Thoracic aorta (tissue), 2 donors: Measurements from ENCODE around the gene SLC9A3. TPM values are rescaled to one million over a fixed set of nuclear protein-coding genes. Genes with fewer than 3 reads are reported as not detected.

Source experiments
- ATAC-seq: fragments of 150-250 bp; one replicate; pipeline ENCODE4 v1.8.0; 2017; ENCODE audit warnings: low read depth; ENCODE audit not compliant: insufficient number of reproducible peaks, low FRiP score
- DNase-seq: peaks from one replicate; pipeline ENCODE4 v3.0.0-alpha.2; 2020; ENCODE audit warnings: low spot score
- H3K27ac ChIP-seq, 2 donors: fragments of 200-600 bp; sonication (generic); 1 replicate in 1 of 2; 2 replicates in 1 of 2; pipeline ENCODE4 v1.5.1; 2016; ENCODE audit warnings: mild to moderate bottlenecking in 2 of 2, moderate library complexity in 2 of 2
- H3K27me3 ChIP-seq: fragments of 200-600 bp; sonication (generic); replicated peaks from 2 replicates; pipeline ENCODE4 v1.6.0; 2016; ENCODE audit warnings: mild to moderate bottlenecking; ENCODE audit not compliant: insufficient read depth
- H3K36me3 ChIP-seq: fragments of 200-600 bp; sonication (generic); one replicate; pipeline ENCODE4 v1.5.1; 2016
- H3K4me1 ChIP-seq, 2 donors: fragments of 200-600 bp; sonication (generic); 1 replicate in 1 of 2; 2 replicates in 1 of 2; pipeline versions ENCODE4 v1.5.1 to v1.6.0; 2016; ENCODE audit warnings: low read depth in 2 of 2, mild to moderate bottlenecking in 1 of 2; ENCODE audit not compliant: control insufficient read depth in 1 of 2
- H3K4me3 ChIP-seq: fragments of 200-600 bp; sonication (generic); 2 replicates; pipeline ENCODE4 v1.5.1; 2016; ENCODE audit warnings: mild to moderate bottlenecking
- H3K9me3 ChIP-seq: fragments of 200-600 bp; sonication (generic); 2 replicates; pipeline ENCODE4 v1.5.1; 2016
- total RNA-seq, 2 donors: library from RNA; depleted of rRNA; stranded (reverse); fragments of >200 nt; gene quantifications; one replicate each; pipeline versions ENCODE4 v1.1.0 to v1.2.3, GENCODE V29; 2016
- TF ChIP-seq, protein P1 (sequence below): fragments of 200-600 bp; sonication (generic); IDR thresholded peaks from one replicate; pipeline ENCODE4 v1.5.1; 2019; ENCODE audit warnings: antibody characterized with exemption

The SLC9A3 gene
- total RNA-seq, 2 donors from 2014 or later, result 1.6 to 1.8 TPM

DNA sequence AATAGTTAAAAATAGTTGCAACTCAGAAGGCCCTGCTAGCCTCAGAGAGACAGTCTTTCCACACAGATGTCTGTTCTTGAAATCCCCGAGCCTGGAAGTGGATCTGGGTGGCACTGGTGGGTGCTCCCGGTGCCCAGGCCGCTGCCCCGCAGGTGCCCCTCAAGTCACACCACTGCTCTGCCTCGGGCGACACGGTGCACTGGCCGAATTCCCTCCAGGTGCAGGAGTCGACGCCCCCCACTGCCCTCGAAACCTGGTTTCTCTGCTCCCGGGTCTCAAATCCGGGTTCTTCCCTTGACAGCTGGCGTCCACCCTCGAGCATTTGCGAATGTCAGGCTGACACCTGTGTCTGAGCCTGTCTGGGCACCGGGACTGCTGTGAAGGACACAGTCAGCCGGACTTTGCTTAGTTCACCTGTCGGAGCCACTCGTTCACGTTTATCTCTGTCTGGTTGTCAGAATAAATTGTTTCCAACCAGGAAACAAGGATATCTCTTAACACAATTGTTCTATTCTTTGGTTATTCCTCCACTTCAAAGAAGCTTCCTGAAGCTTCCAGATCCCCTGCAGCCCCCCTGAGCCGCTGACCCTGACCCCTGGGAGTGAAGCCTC is 27.1 kb downstream of the SLC9A3 start:
- Histone ChIP-seq H3K27me3 (no peaks in the 10 kb centered on the region), H3K27ac (no peak overlapping the region), H3K4me3 (no peak overlapping the region), H3K36me3 (no peaks in the 10 kb centered on the region), H3K4me1 (peaks cover 2 to 7% of the 10 kb centered on the region in 2 donors), H3K9me3 (no peaks in the 10 kb centered on the region)
- DNase-seq, result no peak
- TF ChIP-seq, protein P1, sequence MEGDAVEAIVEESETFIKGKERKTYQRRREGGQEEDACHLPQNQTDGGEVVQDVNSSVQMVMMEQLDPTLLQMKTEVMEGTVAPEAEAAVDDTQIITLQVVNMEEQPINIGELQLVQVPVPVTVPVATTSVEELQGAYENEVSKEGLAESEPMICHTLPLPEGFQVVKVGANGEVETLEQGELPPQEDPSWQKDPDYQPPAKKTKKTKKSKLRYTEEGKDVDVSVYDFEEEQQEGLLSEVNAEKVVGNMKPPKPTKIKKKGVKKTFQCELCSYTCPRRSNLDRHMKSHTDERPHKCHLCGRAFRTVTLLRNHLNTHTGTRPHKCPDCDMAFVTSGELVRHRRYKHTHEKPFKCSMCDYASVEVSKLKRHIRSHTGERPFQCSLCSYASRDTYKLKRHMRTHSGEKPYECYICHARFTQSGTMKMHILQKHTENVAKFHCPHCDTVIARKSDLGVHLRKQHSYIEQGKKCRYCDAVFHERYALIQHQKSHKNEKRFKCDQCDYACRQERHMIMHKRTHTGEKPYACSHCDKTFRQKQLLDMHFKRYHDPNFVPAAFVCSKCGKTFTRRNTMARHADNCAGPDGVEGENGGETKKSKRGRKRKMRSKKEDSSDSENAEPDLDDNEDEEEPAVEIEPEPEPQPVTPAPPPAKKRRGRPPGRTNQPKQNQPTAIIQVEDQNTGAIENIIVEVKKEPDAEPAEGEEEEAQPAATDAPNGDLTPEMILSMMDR, result no peak
- no peak for ATAC-seq

DNA sequence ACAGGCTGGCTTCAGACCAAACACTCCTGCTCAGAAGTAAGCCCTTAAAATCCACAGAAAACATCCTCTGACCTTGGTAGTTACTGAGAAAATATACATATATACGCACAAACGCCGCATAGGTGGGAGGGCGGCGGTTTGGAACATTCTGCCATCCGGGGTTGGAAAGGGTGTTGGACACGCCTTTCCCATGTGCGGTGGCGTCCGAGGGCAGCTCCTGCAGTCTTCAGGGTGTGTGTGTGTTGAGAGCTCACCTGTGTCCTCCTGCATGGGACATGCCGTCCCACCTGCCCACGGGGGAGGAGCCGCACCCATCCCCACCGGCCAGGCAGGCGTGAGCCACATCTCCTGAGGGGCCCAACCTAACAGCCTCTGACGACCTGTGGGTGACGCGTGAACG is 28.2 kb downstream of the SLC9A3 start:
- ATAC-seq (no peak), DNase-seq (no peak)
- Histone ChIP-seq H3K27me3 (no peaks in the 10 kb centered on the region), H3K9me3 (no peaks in the 10 kb centered on the region), H3K27ac (no peak overlapping the region), H3K36me3 (no peaks in the 10 kb centered on the region), H3K4me3 (no peak overlapping the region), H3K4me1 (no peaks in the 10 kb centered on the region)
- TF ChIP-seq, protein P1, result no peak

DNA sequence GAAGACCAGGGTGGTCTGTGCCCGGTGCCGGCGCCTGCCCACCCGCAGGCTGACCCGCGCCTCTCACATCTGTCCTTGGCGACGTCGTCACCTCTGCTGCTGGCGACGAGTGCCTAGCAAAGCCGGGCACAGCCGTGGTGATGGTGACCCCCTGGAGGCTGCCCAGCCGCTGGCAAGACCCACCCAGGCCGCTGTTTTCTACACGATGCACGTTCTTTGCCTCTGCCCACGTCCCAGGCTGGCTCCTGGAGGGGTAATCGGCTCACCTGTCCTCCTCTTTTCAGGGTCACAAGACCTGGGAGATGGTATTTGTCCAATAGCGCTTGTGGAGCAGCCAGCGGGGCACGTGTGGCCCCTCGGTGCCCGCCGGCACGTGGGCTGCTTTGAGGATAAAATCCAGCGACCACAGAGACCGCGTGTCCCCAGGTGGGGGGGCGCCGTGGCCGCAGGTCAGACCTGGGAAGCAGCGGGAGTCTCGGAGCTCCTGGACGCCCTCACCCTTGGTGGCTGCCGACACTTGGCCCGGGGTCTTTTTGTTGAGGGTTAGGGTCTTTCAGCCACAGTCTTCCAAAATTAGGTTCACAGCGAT is 29.5 kb downstream of the SLC9A3 start:
- TF ChIP-seq, protein P1, result no peak
- Histone ChIP-seq H3K9me3 (no peaks in the 10 kb centered on the region), H3K27me3 (no peaks in the 10 kb centered on the region), H3K4me3 (no peak overlapping the region), H3K36me3 (no peaks in the 10 kb centered on the region), H3K4me1 (no peaks in the 10 kb centered on the region), H3K27ac (no peak overlapping the region)
- ATAC-seq (no peak), DNase-seq (no peak)

DNA sequence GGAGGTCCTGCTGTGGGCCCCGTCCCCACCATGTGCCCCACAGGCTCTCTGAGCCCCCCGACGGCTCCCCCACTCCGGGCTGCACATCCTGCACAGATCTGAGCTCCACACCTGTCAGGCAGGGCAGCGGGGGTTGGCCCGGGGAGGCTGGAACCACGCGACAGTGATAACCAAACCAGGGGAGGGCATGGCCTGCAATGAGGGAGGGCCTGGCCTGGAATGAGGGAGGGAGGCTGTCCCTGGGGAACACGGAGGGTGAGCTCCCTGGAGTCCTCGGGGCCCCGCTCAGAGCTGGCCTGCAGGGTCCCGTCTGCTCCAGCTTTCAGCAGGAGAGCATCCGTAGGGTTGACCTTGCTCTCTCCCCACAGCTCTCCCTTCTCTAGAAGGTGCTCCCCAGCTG is 30.5 kb downstream of the SLC9A3 start:
- Histone ChIP-seq H3K36me3 (no peaks in the 10 kb centered on the region), H3K4me1 (no peaks in the 10 kb centered on the region), H3K27ac (no peak overlapping the region), H3K4me3 (no peak overlapping the region), H3K27me3 (no peaks in the 10 kb centered on the region), H3K9me3 (no peaks in the 10 kb centered on the region)
- ATAC-seq (no peak), DNase-seq (no peak)
- TF ChIP-seq, protein P1, result no peak

DNA sequence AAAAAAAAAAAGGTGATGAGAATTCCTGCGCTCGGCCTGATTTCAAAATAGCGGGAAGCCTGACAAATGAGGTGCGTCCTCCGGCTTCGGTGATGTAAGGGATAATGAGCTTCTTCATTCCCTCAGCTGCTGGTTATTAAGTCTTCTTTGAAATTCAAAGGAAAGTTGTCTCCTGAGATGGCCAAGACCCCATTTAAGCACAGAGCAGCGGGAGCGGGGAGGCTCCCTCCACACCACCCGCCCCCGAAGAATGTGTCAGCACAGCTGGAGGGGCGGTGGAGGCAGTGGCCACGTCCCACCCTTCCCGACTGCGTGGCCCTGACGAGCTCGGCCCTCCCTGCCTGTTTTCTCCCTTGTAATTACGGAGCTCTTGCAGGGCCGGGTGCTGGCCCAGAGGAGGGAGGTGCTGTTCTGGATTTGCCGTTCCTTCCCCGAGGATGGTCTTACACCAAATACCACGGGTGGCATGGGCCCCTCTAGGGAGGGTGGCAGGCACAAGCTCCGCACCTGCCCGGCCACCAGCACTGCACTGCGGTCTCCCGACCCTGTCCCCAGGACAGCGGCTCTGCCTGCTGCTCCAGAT is 31.0 kb downstream of the SLC9A3 start:
- Histone ChIP-seq H3K4me3 (no peak overlapping the region), H3K4me1 (no peaks in the 10 kb centered on the region), H3K36me3 (no peaks in the 10 kb centered on the region), H3K27ac (no peak overlapping the region), H3K9me3 (no peaks in the 10 kb centered on the region), H3K27me3 (no peaks in the 10 kb centered on the region)
- TF ChIP-seq, protein P1, result no peak
- ATAC-seq, result no peak
- no peak for DNase-seq
